GM18508 (cell line): ENCODE results near the gene BMP2.

Source experiments
- ATAC-seq: cut with Tn5 transposase; IDR thresholded peaks from one replicate; pipeline ENCODE4 v1.9.1; 2021; ENCODE audit warnings: moderate number of reproducible peaks; ENCODE audit not compliant: insufficient read depth, unreplicated experiment

Gene BMP2

GRCh38 chr20:6767536-6768227, at the start of gene BMP2:
Gene BMP2 (plus strand): TSS chr20:6767686. CDS start chr20:6770127, 2,441 bp downstream.
- ATAC-seq, result no peak

DNA sequence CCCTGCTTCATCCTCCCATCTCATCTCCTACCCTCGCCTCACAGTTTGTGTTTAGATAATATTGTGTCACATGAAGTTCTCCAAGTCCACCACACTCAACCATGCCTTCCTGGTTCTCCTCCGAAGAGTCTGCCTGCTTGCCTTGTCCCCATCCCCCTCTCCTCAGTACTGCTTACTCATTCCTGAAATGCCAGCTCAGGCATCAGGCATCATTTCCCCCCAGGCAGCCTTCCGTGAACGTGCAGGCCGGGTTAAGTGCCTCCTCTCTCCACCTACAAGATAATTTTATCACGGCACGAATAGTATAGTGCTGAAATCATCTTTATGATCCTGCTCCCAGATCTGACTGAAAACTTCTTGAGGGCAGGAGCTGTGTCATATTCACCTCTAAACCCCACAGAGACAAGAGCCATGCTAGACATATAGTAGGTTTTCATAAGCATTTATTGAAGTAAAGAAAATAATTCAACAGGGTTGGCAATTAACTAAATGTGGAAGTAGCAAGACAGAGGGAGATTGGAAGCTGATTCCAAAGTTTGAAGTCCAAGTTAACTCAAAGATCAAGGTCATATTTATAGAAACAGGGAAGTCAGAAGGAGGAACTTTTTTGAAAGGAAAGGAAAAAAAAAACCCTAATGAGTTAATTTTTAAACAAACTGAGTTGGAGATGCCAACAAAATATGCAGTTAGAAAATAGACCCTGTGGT, 48.7 kb upstream of the BMP2 start:
- no peak for ATAC-seq

GRCh38 chr20:6719369-6719721, 48.1 kb upstream of the BMP2 start:
- no peak for ATAC-seq

- ATAC-seq, result no peak
Observed at GRCh38 chr20:6726761-6727160, 40.7 kb upstream of the BMP2 start.

DNA sequence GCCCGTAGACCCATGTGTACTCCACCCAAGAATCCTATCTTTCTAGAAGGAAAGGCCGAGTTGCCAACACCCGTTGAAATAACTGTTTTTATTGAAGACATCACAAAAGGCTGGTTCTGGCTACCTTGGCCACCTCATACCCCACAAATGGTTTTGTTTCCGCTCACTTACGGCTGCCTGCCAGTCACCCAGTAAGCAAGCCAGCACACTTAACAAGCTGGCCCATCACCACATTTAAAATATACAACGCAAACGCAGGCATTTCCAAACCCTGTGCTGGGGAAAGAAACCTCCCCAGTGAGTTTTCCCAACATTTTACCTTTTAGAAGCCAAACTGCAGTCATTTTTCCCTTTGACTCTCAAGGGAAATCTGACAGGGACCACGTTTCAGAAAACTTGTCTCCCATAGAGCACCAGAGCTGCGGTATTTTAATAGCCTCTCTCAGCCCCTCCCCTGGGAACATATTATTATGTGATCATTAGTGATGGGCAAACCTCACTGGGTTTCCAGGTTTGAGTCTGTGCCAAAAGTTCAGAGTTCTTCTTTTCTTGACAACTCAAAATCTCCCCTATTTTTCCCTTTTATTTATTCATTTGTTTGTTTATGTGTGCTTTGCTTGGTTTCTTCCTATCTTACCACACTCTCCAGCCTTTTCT, 36.7 kb upstream of the BMP2 start:
- no peak for ATAC-seq

GRCh38 chr20:6732001-6732447, 35.5 kb upstream of the BMP2 start:
- no peak for ATAC-seq

GRCh38 chr20:6732851-6733250, 34.6 kb upstream of the BMP2 start:
- ATAC-seq, result no peak

DNA sequence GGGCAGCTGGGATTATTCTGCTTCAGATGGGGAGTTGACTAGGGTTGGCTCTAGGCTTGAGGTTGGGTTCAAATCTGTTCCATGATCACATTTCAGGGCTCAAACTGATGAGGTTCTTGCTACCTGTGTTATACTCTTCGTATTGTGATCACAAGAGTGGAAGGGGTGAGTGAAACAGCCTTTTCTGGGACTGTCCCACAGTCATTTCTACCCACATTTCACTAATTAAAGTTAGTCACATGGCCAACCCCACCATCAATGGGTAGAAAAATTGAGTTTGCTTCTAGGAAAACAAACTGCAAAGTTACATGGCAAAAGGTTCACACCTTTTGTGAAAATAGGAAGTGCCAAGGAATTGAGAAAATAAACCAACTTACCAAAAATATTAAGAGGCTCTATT, 33.5 kb upstream of the BMP2 start:
- no peak for ATAC-seq

- ATAC-seq, result no peak
Observed at GRCh38 chr20:6735942-6736845, 31.3 kb upstream of the BMP2 start.

GRCh38 chr20:6739406-6739805, 28.1 kb upstream of the BMP2 start:
- ATAC-seq, result no peak

GRCh38 chr20:6740096-6740495, 27.4 kb upstream of the BMP2 start:
- peak; percentile 48 for ATAC-seq

GRCh38 chr20:6744180-6744579, 23.3 kb upstream of the BMP2 start:
- ATAC-seq, result no peak

DNA sequence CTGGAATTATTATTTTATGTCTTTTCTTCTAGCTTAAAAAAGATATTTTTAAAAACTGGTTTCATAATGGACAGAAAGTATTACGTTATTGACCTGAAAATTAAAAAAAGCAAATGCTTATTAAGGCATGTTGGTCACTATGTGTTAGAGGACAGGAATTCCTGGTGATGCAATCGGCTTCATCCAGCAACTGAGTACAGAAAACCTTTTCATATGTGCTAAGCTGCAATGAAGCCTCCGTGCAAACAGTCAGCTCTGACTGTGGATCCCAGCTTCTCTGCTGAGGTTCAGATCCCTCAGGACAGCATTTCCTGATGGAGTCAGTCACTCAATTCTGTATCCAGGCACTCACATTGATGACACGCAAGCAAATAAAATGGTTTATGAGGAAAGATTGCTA, 22.7 kb upstream of the BMP2 start:
- ATAC-seq, result no peak

- no peak for ATAC-seq
Observed at GRCh38 chr20:6746901-6747609, 20.4 kb upstream of the BMP2 start.

- no peak for ATAC-seq
Observed at GRCh38 chr20:6750438-6750837, 17.0 kb upstream of the BMP2 start.

GRCh38 chr20:6756693-6757595, 10.5 kb upstream of the BMP2 start:
- no peak for ATAC-seq

GRCh38 chr20:6764619-6765018, 2.9 kb upstream of the BMP2 start:
- no peak for ATAC-seq

- no peak for ATAC-seq
Observed at GRCh38 chr20:6765469-6766058, 1.9 kb upstream of the BMP2 start.

- no peak for ATAC-seq
Observed at GRCh38 chr20:6766433-6766832, 1.1 kb upstream of the BMP2 start.
